Sigmoid colon (tissue), 7 donors: Measurements from ENCODE around the gene NR3C2. TPM values are rescaled to one million over a fixed set of nuclear protein-coding genes. Genes with fewer than 3 reads are reported as not detected.
A peak's percentile ranks its signal among the peaks of the same experiment; 100 is the strongest.

ENCODE experiments used
- DNase-seq: peaks from one replicate; pipeline ENCODE4 v3.0.0-alpha.2; 2019
- H3K27ac ChIP-seq, 4 donors: fragments of 200-600 bp; sonication (generic); one replicate each; pipeline ENCODE4 v1.5.1; 2016 to 2019; ENCODE audit warnings: mild to moderate bottlenecking in 1 of 4
- H3K27me3 ChIP-seq, 3 donors: fragments of 200-600 bp; sonication (generic); one replicate each; pipeline ENCODE4 v1.5.1; 2019; ENCODE audit warnings: mild to moderate bottlenecking in 1 of 3
- H3K36me3 ChIP-seq, 4 donors: fragments of 200-600 bp; sonication (generic); one replicate each; pipeline ENCODE4 v1.5.1; 2016 to 2019
- H3K4me1 ChIP-seq, 4 donors: fragments of 200-600 bp; sonication (generic); one replicate each; pipeline ENCODE4 v1.5.1; 2017 to 2019
- H3K4me3 ChIP-seq, 4 donors: fragments of 200-600 bp; sonication (generic); one replicate each; pipeline ENCODE4 v1.5.1; 2017 to 2019; ENCODE audit warnings: mild to moderate bottlenecking in 2 of 4, moderate library complexity in 1 of 4
- H3K9me3 ChIP-seq, 4 donors: fragments of 200-600 bp in 3 of 4; sonication (generic) in 3 of 4; one replicate each; pipeline versions ENCODE4 v1.5.1 to v1.6.1; 2013 to 2019
- EP300 ChIP-seq, 4 donors: sonication (generic); formaldehyde crosslinking; IDR thresholded peaks; one replicate each; pipeline ENCODE4 v1.6.1; 2017; ENCODE audit warnings: antibody characterized with exemption in 4 of 4
- POLR2A ChIP-seq, 2 donors: fragments of 450-650 bp; IDR thresholded peaks; one replicate each; pipeline ENCODE4 v1.6.1; 2016; ENCODE audit warnings: antibody characterized with exemption in 2 of 2, mild to moderate bottlenecking in 2 of 2, moderate library complexity in 2 of 2
- POLR2AphosphoS5 ChIP-seq, 4 donors: sonication (generic); formaldehyde crosslinking; IDR thresholded peaks; one replicate each; pipeline ENCODE4 v1.6.1; 2017; ENCODE audit warnings: antibody characterized with exemption in 4 of 4
- WGBS, 2 donors: extraction: QIAGEN DNeasy Blood & Tissue Kit; methylation state at CpG; one replicate each; pipeline ENCODE4 v1.1.7; 2013; 5-methylcytosine and 5-hydroxymethylcytosine counted together
- intact Hi-C: fragments of 100-400 bp; cut with DNase I; formaldehyde crosslinking; loops from one replicate; pipeline ENCODE4 v1.15.1; 2023
- polyA plus RNA-seq, 3 donors: library from polyadenylated mRNA; stranded (reverse); fragments of 200-250 nt; gene quantifications; one replicate each; pipeline ENCODE4 v1.2.3, GENCODE V29; 2013
- total RNA-seq, 4 donors: library from RNA; depleted of rRNA; stranded (reverse); fragments of >200 nt; gene quantifications; one replicate each; pipeline ENCODE4 v1.1.0, GENCODE V29; 2016
- TF ChIP-seq, protein P1 (sequence below), 4 experiments: fragments of 450-650 bp in 3 of 4; fragments of 200-600 bp in 1 of 4; IDR thresholded peaks; one replicate each; pipeline ENCODE4 v1.5.1; 2016 to 2019; ENCODE audit warnings: antibody characterized with exemption in 4 of 4, mild to moderate bottlenecking in 3 of 4, moderate library complexity in 2 of 4
- donor health status: healthy with polysubstance abuse.
- donor health status: Bipolar disorder and iron deficiency.
- donor health status: healthy.

Gene NR3C2
- total and polyA plus RNA-seq, 7 donors = 15.6 to 34.9 (median 23.4) TPM

DNA sequence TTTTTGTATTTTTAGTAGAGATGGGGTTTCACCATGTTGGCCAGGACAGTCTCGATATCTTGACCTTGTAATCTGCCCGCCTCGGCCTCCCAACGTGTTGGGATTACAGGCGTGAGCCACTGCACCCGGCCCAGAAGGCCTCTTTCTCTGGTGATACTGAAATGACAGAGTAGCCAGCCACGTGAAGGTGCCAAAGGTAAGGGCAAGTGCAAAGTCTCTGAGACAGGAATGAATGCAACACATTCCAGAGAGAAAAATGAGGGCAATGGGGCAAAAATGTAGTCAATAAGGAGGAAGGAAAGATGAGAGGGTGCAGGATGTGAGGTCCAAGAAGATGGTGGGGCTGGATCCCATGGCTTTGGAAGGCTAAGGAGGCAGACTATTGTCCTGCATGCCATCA is 176.0 kb downstream of the NR3C2 start:
- TF ChIP-seq EP300 (IDR thresholded peaks at IDR 0.05) (no peak), POLR2A (IDR thresholded peaks at IDR 0.05) (no peak), POLR2AphosphoS5 (IDR thresholded peaks at IDR 0.05) (no peak)
- TF ChIP-seq, protein P1, sequence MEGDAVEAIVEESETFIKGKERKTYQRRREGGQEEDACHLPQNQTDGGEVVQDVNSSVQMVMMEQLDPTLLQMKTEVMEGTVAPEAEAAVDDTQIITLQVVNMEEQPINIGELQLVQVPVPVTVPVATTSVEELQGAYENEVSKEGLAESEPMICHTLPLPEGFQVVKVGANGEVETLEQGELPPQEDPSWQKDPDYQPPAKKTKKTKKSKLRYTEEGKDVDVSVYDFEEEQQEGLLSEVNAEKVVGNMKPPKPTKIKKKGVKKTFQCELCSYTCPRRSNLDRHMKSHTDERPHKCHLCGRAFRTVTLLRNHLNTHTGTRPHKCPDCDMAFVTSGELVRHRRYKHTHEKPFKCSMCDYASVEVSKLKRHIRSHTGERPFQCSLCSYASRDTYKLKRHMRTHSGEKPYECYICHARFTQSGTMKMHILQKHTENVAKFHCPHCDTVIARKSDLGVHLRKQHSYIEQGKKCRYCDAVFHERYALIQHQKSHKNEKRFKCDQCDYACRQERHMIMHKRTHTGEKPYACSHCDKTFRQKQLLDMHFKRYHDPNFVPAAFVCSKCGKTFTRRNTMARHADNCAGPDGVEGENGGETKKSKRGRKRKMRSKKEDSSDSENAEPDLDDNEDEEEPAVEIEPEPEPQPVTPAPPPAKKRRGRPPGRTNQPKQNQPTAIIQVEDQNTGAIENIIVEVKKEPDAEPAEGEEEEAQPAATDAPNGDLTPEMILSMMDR (IDR thresholded peaks at IDR 0.05) = no peak
- no peaks in the 10 kb centered on the region for H3K9me3 ChIP-seq
- H3K36me3 ChIP-seq = no peaks in the 10 kb centered on the region
- no peak overlapping the region for H3K27ac ChIP-seq
- DNase-seq = no peak
- WGBS, 2 donors = 95% methylated on average over 7 of the region's 7 CpGs
- H3K4me1 ChIP-seq = peaks cover 0 to 22% (median 16%) of the 10 kb centered on the region in 4 donors
- intact Hi-C loops = no loop called here
- H3K4me3 ChIP-seq = no peak overlapping the region
- no peaks in the 10 kb centered on the region for H3K27me3 ChIP-seq

DNA sequence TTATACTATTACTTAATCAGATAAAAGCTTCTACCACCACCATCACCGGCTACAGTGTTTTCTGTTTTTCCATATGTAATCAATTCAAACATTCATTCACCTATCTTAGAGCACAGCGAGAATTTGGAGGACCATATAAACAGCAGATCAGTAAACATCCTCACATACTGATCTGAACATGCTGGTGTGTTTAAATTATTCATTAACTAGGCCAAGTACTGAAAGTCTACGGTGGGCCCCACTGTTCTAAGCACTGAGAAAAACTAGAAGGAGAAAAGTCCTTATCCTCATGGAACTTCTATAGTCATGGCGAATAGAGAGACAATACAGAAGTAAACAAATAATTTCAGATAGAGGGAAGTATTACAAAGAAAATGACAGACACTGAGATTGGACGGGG is 176.6 kb downstream of the NR3C2 start:
- intact Hi-C loops = no loop called here
- no peak overlapping the region for H3K4me3 ChIP-seq
- TF ChIP-seq POLR2A (IDR thresholded peaks at IDR 0.05) = no peak
- TF ChIP-seq POLR2AphosphoS5 (IDR thresholded peaks at IDR 0.05) = no peak
- TF ChIP-seq, protein P1 (IDR thresholded peaks at IDR 0.05) = no peak
- peaks cover 0 to 20% (median 14%) of the 10 kb centered on the region in 4 donors for H3K4me1 ChIP-seq
- H3K27me3 ChIP-seq = no peaks in the 10 kb centered on the region
- WGBS, 2 donors = 40 to 74% methylated on average over 5 of the region's 5 CpGs
- H3K36me3 ChIP-seq = no peaks in the 10 kb centered on the region
- DNase-seq = no peak
- no peaks in the 10 kb centered on the region for H3K9me3 ChIP-seq
- H3K27ac ChIP-seq = no peak overlapping the region

DNA sequence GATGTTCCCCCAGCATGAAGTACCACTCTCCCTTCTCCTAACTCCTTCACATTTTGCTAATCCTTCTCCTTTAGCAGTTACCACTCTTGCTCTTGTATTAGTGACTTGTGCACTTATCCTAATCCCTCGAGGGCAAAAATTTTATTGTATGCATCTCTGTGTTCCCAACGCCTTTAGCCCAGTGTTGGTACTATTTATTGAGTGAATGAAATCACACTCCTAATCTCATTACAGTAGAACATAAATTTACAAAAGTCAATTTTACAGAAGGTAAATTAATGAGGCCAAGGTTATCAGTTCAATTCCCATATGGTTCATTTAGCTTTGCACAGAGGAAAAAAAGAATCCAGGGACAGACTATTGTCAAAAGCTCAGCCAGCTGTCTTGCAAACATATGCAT is 178.4 kb downstream of the NR3C2 start:
- WGBS, 2 donors = 83 to 90% methylated on average over 2 of the region's 2 CpGs
- no peak for DNase-seq
- TF ChIP-seq, protein P1 (IDR thresholded peaks at IDR 0.05) = no peak
- TF ChIP-seq POLR2AphosphoS5 (IDR thresholded peaks at IDR 0.05) (no peak), EP300 (IDR thresholded peaks at IDR 0.05) (no peak), POLR2A (IDR thresholded peaks at IDR 0.05) (no peak)
- Histone ChIP-seq H3K27ac (no peak overlapping the region), H3K4me1 (peaks cover 0 to 30% (median 16%) of the 10 kb centered on the region in 4 donors), H3K36me3 (no peaks in the 10 kb centered on the region), H3K4me3 (no peak overlapping the region), H3K27me3 (no peaks in the 10 kb centered on the region), H3K9me3 (no peaks in the 10 kb centered on the region)
- intact Hi-C loops = loop anchor here (5.0 kb wide), 1 partner anchor 183 kb away; no protein-coding TSS in a partner anchor

- H3K4me1 ChIP-seq = peaks cover 0 to 36% (median 17%) of the 10 kb centered on the region in 4 donors
- WGBS, 2 donors = 89 to 92% methylated on average over 4 of the region's 4 CpGs
- no peak overlapping the region for H3K4me3 ChIP-seq
- no peak overlapping the region for H3K27ac ChIP-seq
- DNase-seq = no peak
- no peaks in the 10 kb centered on the region for H3K9me3 ChIP-seq
- TF ChIP-seq, protein P1 (IDR thresholded peaks at IDR 0.05) = no peak
- no peak for TF ChIP-seq POLR2A (IDR thresholded peaks at IDR 0.05)
- TF ChIP-seq EP300 (IDR thresholded peaks at IDR 0.05) = no peak
- TF ChIP-seq POLR2AphosphoS5 (IDR thresholded peaks at IDR 0.05) = no peak
- no peaks in the 10 kb centered on the region for H3K36me3 ChIP-seq
- intact Hi-C loops = loop anchor here (5.0 kb wide), 1 partner anchor 184 kb away; no protein-coding TSS in a partner anchor
- H3K27me3 ChIP-seq = no peaks in the 10 kb centered on the region
Measured at GRCh38 chr4:148263127-148263526, 179.1 kb downstream of the NR3C2 start.

- Histone ChIP-seq H3K4me1 (peaks cover 0 to 40% (median 19%) of the 10 kb centered on the region in 4 donors), H3K27me3 (no peaks in the 10 kb centered on the region), H3K9me3 (no peaks in the 10 kb centered on the region), H3K36me3 (no peaks in the 10 kb centered on the region), H3K4me3 (no peak overlapping the region), H3K27ac (peak overlapping the region in 2 of 4 donors; percentile 18 to 30)
- TF ChIP-seq EP300 (IDR thresholded peaks at IDR 0.05) = no peak
- TF ChIP-seq, protein P1 (IDR thresholded peaks at IDR 0.05) = no peak
- TF ChIP-seq POLR2AphosphoS5 (IDR thresholded peaks at IDR 0.05) = peak in 2 of 4 donors; percentile 4 to 33
- intact Hi-C loops = loop anchor here (5.0 kb wide), 1 partner anchor 185 kb away; no protein-coding TSS in a partner anchor
- 59 to 79% methylated on average over 4 of the region's 4 CpGs for WGBS, 2 donors
- DNase-seq = no peak
Measured at GRCh38 chr4:148261848-148262247, 180.4 kb downstream of the NR3C2 start.
